ENCODE results near the gene FAM114A2.

GRCh38 chr5:153953411-153953810, 85.3 kb downstream of the FAM114A2 start:
- TF ChIP-seq POLR2A (IDR thresholded peaks at IDR 0.05; ENCODE audit: low read length) (no peak), GATA1 (IDR thresholded peaks at IDR 0.05; ENCODE audit: low read depth, low read length) (no peak)

Measured in erythroblast (primary cell).